Neuronal stem cell (in vitro differentiated cells): Measurements from ENCODE around the gene OGFOD3. TPM values are rescaled to one million over a fixed set of nuclear protein-coding genes. Genes with fewer than 3 reads are reported as not detected.

Experiments used
- DNase-seq: peaks from one replicate; pipeline ENCODE4 v3.0.0-alpha.2; 2013; ENCODE audit warnings: low spot score
- H2AFZ ChIP-seq: one replicate; pipeline ENCODE4 v1.6.1; 2013; ENCODE audit warnings: mild to moderate bottlenecking, low read length, inconsistent platforms
- H2AK5ac ChIP-seq: 2 replicates; pipeline ENCODE4 v1.6.1; 2013; ENCODE audit warnings: low read depth, mild to moderate bottlenecking, inconsistent platforms, low read length, moderate library complexity, mixed read lengths
- H2BK120ac ChIP-seq: 2 replicates; pipeline ENCODE4 v1.6.1; 2013; ENCODE audit warnings: low read depth, mild to moderate bottlenecking, inconsistent platforms, low read length, moderate library complexity, mixed read lengths
- H2BK12ac ChIP-seq: one replicate; pipeline ENCODE4 v1.6.1; 2013; ENCODE audit warnings: low read length, inconsistent platforms
- H2BK15ac ChIP-seq: 2 replicates; pipeline ENCODE4 v1.6.1; 2013; ENCODE audit warnings: mild to moderate bottlenecking, low read length, inconsistent platforms, mixed read lengths
- H2BK5ac ChIP-seq: one replicate; pipeline ENCODE4 v1.6.1; 2013; ENCODE audit warnings: inconsistent platforms, mild to moderate bottlenecking, low read length, moderate library complexity
- H3K14ac ChIP-seq: one replicate; pipeline ENCODE4 v1.6.1; 2013; ENCODE audit warnings: low read length, inconsistent platforms
- H3K18ac ChIP-seq: 2 replicates; pipeline ENCODE4 v1.6.1; 2013; ENCODE audit warnings: low read length, inconsistent platforms
- H3K23ac ChIP-seq: 2 replicates; pipeline ENCODE4 v1.6.1; 2013; ENCODE audit warnings: low read depth, mild to moderate bottlenecking, mixed read lengths, low read length, inconsistent platforms; ENCODE audit not compliant: poor library complexity
- H3K27ac ChIP-seq: replicated peaks from 3 replicates; pipeline ENCODE4 v1.5.1; 2013; ENCODE audit warnings: low read length, inconsistent platforms
- H3K27me3 ChIP-seq, 3 experiments: 2 replicates each; pipeline ENCODE4 v1.6.1; 2013; ENCODE audit warnings: low read length in 3 of 3, mild to moderate bottlenecking in 2 of 3, inconsistent platforms in 1 of 3, low read depth in 1 of 3, mixed read lengths in 1 of 3, moderate library complexity in 1 of 3; ENCODE audit not compliant: control insufficient read depth in 3 of 3, insufficient read depth in 3 of 3
- H3K36me3 ChIP-seq, 2 donors: replicated peaks in 1 of 2; 2 replicates each; pipeline ENCODE4 v1.6.1; 2013; ENCODE audit warnings: low read length in 2 of 2; ENCODE audit not compliant: control insufficient read depth in 2 of 2, insufficient read depth in 2 of 2
- H3K4ac ChIP-seq: 2 replicates; pipeline ENCODE4 v1.6.1; 2013; ENCODE audit warnings: inconsistent platforms, mild to moderate bottlenecking, low read length, moderate library complexity
- H3K4me1 ChIP-seq, 2 donors: 1 replicate in 1 of 2; 2 replicates in 1 of 2; pipeline ENCODE4 v1.6.1; 2013; ENCODE audit warnings: low read length in 2 of 2, low read depth in 1 of 2; ENCODE audit not compliant: control insufficient read depth in 2 of 2, insufficient read depth in 1 of 2
- H3K4me2 ChIP-seq: one replicate; pipeline ENCODE4 v1.6.1; 2013; ENCODE audit warnings: mild to moderate bottlenecking, low read length, inconsistent platforms; ENCODE audit not compliant: insufficient read depth, poor library complexity, severe bottlenecking
- H3K4me3 ChIP-seq, 2 donors: 2 replicates each; pipeline ENCODE4 v1.5.1; 2013; ENCODE audit warnings: low read length in 2 of 2, mild to moderate bottlenecking in 2 of 2, inconsistent platforms in 1 of 2, moderate library complexity in 1 of 2
- H3K79me1 ChIP-seq: one replicate; pipeline ENCODE4 v1.6.1; 2013; ENCODE audit warnings: low read depth, mild to moderate bottlenecking, inconsistent platforms, low read length, moderate library complexity
- H3K9ac ChIP-seq: one replicate; pipeline ENCODE4 v1.6.1; 2013; ENCODE audit warnings: mild to moderate bottlenecking, low read depth, low read length, inconsistent platforms; ENCODE audit not compliant: poor library complexity
- H3K9me3 ChIP-seq, 2 donors: replicated peaks in 1 of 2; 2 replicates each; pipeline versions ENCODE3 to v1.6.1; 2013; ENCODE audit warnings: low read length in 2 of 2, mild to moderate bottlenecking in 2 of 2, inconsistent platforms in 1 of 2, low read depth in 1 of 2, mixed read lengths in 1 of 2, moderate library complexity in 1 of 2; ENCODE audit not compliant: control insufficient read depth in 2 of 2, insufficient read depth in 1 of 2
- H4K8ac ChIP-seq: one replicate; pipeline ENCODE4 v1.6.1; 2013; ENCODE audit warnings: low read depth, mild to moderate bottlenecking, inconsistent platforms, low read length, moderate library complexity
- H4K91ac ChIP-seq: one replicate; pipeline ENCODE4 v1.6.1; 2013; ENCODE audit warnings: low read length, low read depth, mild to moderate bottlenecking, inconsistent platforms; ENCODE audit not compliant: poor library complexity
- WGBS, 2 donors: extraction: QIAGEN DNeasy Blood & Tissue Kit; methylation state at CpG; one replicate each; pipeline ENCODE4 v1.1.7; 2013; ENCODE audit warnings: missing lambda C conversion rate in 2 of 2, mixed read lengths in 1 of 2; ENCODE audit not compliant: insufficient read length in 2 of 2, insufficient replicate concordance in 1 of 2; ENCODE audit errors: extremely low coverage in 2 of 2; 5-methylcytosine and 5-hydroxymethylcytosine counted together
- small RNA-seq: library from polyadenylated mRNA; stranded (forward); fragments of <200 nt; extraction: miRNeasy Mini kit (QIAGEN cat#:217004); gene quantifications from one replicate; pipeline ENCODE3, GENCODE V24; 2013; ENCODE audit not compliant: insufficient read depth

The OGFOD3 gene

DNA sequence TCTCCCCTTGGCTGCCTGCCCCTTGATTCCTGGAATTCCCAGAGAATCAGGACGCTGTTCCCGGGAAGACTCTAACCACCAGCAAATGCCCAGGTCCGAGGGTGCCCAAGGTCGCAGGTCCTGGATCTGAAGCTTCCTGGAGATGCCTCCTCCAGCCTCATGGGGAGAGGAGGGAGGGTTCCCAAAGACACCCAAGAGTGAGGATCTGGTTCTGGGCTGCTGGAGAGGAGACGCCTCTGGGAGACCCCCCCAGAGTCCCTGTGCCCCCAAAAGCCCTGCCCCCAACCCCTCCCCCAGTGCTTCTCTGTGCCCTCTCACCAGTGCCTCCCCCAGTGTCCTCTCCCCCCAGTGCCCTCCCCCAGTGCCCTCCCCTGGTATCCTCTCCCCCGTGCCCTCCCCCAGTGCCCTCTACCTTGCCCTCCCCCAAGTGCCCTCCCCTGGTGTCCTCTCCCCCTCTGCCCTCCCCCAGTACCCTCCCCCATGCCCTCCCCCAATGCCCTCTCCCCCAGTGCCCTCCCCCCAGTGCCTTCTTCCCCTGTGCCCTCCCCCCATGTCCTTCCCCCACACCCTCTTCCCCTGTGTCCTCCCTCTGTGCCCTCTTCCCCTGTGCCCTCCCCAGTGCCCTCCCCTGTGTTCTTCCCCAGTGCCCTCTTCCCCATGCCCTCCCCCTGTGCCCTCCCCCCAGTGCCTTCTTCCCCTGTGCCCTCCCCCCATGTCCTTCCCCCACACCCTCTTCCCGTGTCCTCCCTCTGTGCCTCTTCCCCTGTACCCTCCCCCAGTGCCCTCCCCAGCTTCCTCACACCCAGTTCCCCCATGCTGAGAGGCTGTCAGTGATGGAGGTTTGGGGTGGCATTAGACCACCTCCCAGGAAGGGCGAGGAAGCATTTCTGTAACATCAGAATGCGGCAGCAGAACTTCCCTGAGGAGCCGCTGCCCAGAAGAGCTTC, 78.5 kb downstream of the OGFOD3 start:
- no CpG with 5 or more reads among the region's 10 CpGs for WGBS, 2 donors
- Histone ChIP-seq H3K36me3 (no peaks in the 10 kb centered on the region), H3K9me3 (no peaks in the 10 kb centered on the region), H3K79me1 (no peaks in the 10 kb centered on the region), H3K9ac (no peak overlapping the region), H3K4me2 (no peak overlapping the region), H3K4ac (no peak overlapping the region), H2BK12ac (peak overlapping the region; percentile 93), H3K14ac (peak overlapping the region; percentile 63), H3K18ac (peak overlapping the region; percentile 69), H2BK5ac (peak overlapping the region; percentile 22), H3K27ac (no peak overlapping the region), H3K23ac (no peak overlapping the region), H2BK120ac (no peak overlapping the region), H2BK15ac (peak overlapping the region; percentile 82), H4K8ac (no peak overlapping the region), H2AK5ac (peak overlapping the region; percentile 15), H4K91ac (no peak overlapping the region), H2AFZ (peak overlapping the region; percentile 80), H3K27me3 (peaks cover 0 to 18% (median 13%) of the 10 kb centered on the region in 3 experiments), H3K4me1 (peaks cover 16 to 23% of the 10 kb centered on the region in 2 donors), H3K4me3 (no peak overlapping the region)
- DNase-seq, result no peak

Small RNAs within 50 kb of the gene (small RNA-seq; reads per million reads assigned to genes)
- gene RF00019, result not detected
